Neural progenitor cell (in vitro differentiated cells): ENCODE results near the gene C11orf87. TPM values are rescaled to one million over a fixed set of nuclear protein-coding genes. Genes with fewer than 3 reads are reported as not detected.
A peak's percentile ranks its signal among the peaks of the same experiment; 100 is the strongest.

Experiments
- DNase-seq: peaks from one replicate; pipeline ENCODE4 v3.0.0-alpha.2; 2016; ENCODE audit warnings: low spot score
- H2AFZ ChIP-seq: fragments of 200-600 bp; sonication (generic); replicated peaks from 2 replicates; pipeline ENCODE4 v1.6.1; 2016; ENCODE audit warnings: antibody characterized with exemption
- H3F3A ChIP-seq: fragments of 200-600 bp; sonication (generic); 2 replicates; pipeline ENCODE4 v1.6.1; 2016; ENCODE audit warnings: antibody characterized with exemption, low read depth
- H3K27ac ChIP-seq: fragments of 200-600 bp; sonication (generic); 2 replicates; pipeline ENCODE4 v1.5.1; 2016; ENCODE audit warnings: mild to moderate bottlenecking
- H3K27me3 ChIP-seq: fragments of 200-600 bp; sonication (generic); 2 replicates; pipeline ENCODE4 v1.6.1; 2016; ENCODE audit warnings: mild to moderate bottlenecking, moderate library complexity
- H3K36me3 ChIP-seq: fragments of 200-600 bp; sonication (generic); 2 replicates; pipeline ENCODE4 v1.5.1; 2016
- H3K4me1 ChIP-seq: fragments of 200-600 bp; sonication (generic); 2 replicates; pipeline ENCODE4 v1.6.1; 2016; ENCODE audit warnings: mixed run types
- H3K4me2 ChIP-seq: fragments of 200-600 bp; sonication (generic); 2 replicates; pipeline ENCODE4 v1.6.1; 2016
- H3K4me3 ChIP-seq: fragments of 200-600 bp; sonication (generic); 2 replicates; pipeline ENCODE4 v1.5.1; 2016
- H3K79me2 ChIP-seq: fragments of 200-600 bp; sonication (generic); 2 replicates; pipeline ENCODE4 v1.6.1; 2016; ENCODE audit warnings: low read depth
- H3K9ac ChIP-seq: fragments of 200-600 bp; sonication (generic); 2 replicates; pipeline ENCODE4 v1.6.1; 2016
- H3K9me3 ChIP-seq: fragments of 200-600 bp; sonication (generic); 2 replicates; pipeline ENCODE4 v1.5.1; 2016; ENCODE audit warnings: low read depth
- H4K20me1 ChIP-seq: fragments of 200-600 bp; sonication (generic); 2 replicates; pipeline ENCODE4 v1.6.1; 2016; ENCODE audit warnings: low read depth
- H3K27ac Mint-ChIP-seq: 3 replicates; pipeline ENCODE4 v1.8.0; 2021; ENCODE audit warnings: mixed read lengths
- H3K27me3 Mint-ChIP-seq: 2 replicates; pipeline ENCODE4 v1.8.0; 2022; ENCODE audit warnings: low read depth, mild to moderate bottlenecking, inconsistent platforms, moderate library complexity, mixed read lengths; ENCODE audit not compliant: insufficient read depth
- H3K36me3 Mint-ChIP-seq: 3 replicates; pipeline ENCODE4 v1.8.0; 2021; ENCODE audit warnings: mixed read lengths
- H3K4me1 Mint-ChIP-seq: 3 replicates; pipeline ENCODE4 v1.8.0; 2021; ENCODE audit warnings: mixed read lengths
- H3K4me3 Mint-ChIP-seq: 3 replicates; pipeline ENCODE4 v1.8.0; 2021; ENCODE audit warnings: mild to moderate bottlenecking, moderate library complexity, mixed read lengths
- H3K9me3 Mint-ChIP-seq: 3 replicates; pipeline ENCODE4 v1.8.0; 2020; ENCODE audit warnings: mixed read lengths
- EZH2 ChIP-seq: fragments of 200-600 bp; sonication (generic); IDR thresholded peaks from 2 replicates; pipeline ENCODE4 v1.6.1; 2017; ENCODE audit warnings: antibody characterized with exemption, mild to moderate bottlenecking, moderate library complexity
- EZH2phosphoT487 ChIP-seq: fragments of 200-600 bp; sonication (generic); IDR thresholded peaks from 2 replicates; pipeline ENCODE4 v1.6.1; 2017; ENCODE audit warnings: antibody characterized with exemption
- total RNA-seq: library from RNA; depleted of rRNA; stranded (reverse); fragments of >200 nt; gene quantifications from 2 replicates; pipeline ENCODE4 v1.2.3, GENCODE V29; 2015; ENCODE audit warnings: low replicate concordance
- TF ChIP-seq, protein P1 (sequence below): fragments of 200-600 bp; sonication (generic); IDR thresholded peaks from 2 replicates; pipeline ENCODE4 v1.5.1; 2017; ENCODE audit warnings: antibody characterized with exemption, mild to moderate bottlenecking

The C11orf87 gene
- total RNA-seq, 1 donor from 2014 or later = not detected

DNA sequence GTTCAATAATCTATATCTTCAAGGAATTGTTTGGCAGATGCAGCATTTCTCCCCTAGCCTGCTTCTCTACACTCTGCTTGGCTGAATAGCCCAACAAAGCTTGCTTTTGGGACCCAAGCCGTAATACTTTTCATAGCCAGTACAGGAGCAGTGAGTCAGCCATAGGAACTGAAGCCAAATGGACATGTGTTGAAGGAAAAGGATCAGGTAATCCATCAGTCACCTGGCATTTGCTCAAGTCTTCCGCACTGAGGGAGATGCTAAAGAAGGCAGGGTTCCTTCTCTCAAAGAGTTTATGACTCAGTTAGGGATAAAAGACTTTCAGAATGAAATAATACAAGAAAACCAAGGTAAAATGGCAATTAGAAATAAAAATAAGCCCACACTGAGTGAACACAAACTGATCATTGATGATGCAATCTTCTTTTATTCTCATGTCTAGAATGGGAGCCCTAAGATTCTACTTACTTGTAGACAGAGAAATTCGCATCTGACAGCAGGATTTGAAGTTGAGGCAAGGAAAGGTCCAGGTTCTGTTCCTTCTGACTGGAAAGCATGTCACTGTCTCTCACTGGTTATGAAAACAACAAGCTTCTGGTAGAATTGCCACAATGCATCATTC, 13.2 kb downstream of the C11orf87 start:
- H3F3A ChIP-seq = no peaks in the 10 kb centered on the region
- H3K27ac ChIP-seq = no peak overlapping the region
- H3K27me3 ChIP-seq = peaks cover under 1% of the 10 kb centered on the region
- no peak for DNase-seq
- Mint-ChIP-seq H3K27me3 (peaks cover 2% of the 10 kb centered on the region), H3K4me1 (no peaks in the 10 kb centered on the region), H3K4me3 (no peak overlapping the region), H3K9me3 (no peaks in the 10 kb centered on the region), H3K36me3 (no peaks in the 10 kb centered on the region), H3K27ac (no peak overlapping the region)
- no peak overlapping the region for H2AFZ ChIP-seq
- H3K9me3 ChIP-seq = no peaks in the 10 kb centered on the region
- H3K9ac ChIP-seq = no peak overlapping the region
- H4K20me1 ChIP-seq = no peaks in the 10 kb centered on the region
- no peak for TF ChIP-seq EZH2phosphoT487
- no peak overlapping the region for H3K4me3 ChIP-seq
- no peaks in the 10 kb centered on the region for H3K36me3 ChIP-seq
- H3K79me2 ChIP-seq = no peaks in the 10 kb centered on the region
- H3K4me1 ChIP-seq = no peaks in the 10 kb centered on the region
- no peak overlapping the region for H3K4me2 ChIP-seq

- Mint-ChIP-seq H3K4me3 (no peak overlapping the region), H3K27ac (no peak overlapping the region), H3K9me3 (no peaks in the 10 kb centered on the region), H3K27me3 (peaks cover 6% of the 10 kb centered on the region), H3K4me1 (no peaks in the 10 kb centered on the region), H3K36me3 (no peaks in the 10 kb centered on the region)
- no peak overlapping the region for H3K4me2 ChIP-seq
- no peaks in the 10 kb centered on the region for H3K36me3 ChIP-seq
- H3K4me1 ChIP-seq = peaks cover 4% of the 10 kb centered on the region
- H3K4me3 ChIP-seq = no peak overlapping the region
- no peak for TF ChIP-seq EZH2
- no peak for TF ChIP-seq EZH2phosphoT487
- TF ChIP-seq, protein P1, sequence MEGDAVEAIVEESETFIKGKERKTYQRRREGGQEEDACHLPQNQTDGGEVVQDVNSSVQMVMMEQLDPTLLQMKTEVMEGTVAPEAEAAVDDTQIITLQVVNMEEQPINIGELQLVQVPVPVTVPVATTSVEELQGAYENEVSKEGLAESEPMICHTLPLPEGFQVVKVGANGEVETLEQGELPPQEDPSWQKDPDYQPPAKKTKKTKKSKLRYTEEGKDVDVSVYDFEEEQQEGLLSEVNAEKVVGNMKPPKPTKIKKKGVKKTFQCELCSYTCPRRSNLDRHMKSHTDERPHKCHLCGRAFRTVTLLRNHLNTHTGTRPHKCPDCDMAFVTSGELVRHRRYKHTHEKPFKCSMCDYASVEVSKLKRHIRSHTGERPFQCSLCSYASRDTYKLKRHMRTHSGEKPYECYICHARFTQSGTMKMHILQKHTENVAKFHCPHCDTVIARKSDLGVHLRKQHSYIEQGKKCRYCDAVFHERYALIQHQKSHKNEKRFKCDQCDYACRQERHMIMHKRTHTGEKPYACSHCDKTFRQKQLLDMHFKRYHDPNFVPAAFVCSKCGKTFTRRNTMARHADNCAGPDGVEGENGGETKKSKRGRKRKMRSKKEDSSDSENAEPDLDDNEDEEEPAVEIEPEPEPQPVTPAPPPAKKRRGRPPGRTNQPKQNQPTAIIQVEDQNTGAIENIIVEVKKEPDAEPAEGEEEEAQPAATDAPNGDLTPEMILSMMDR = no peak
- no peaks in the 10 kb centered on the region for H3K79me2 ChIP-seq
- no peak overlapping the region for H3K9ac ChIP-seq
- DNase-seq = no peak
- H3K27me3 ChIP-seq = no peaks in the 10 kb centered on the region
- no peaks in the 10 kb centered on the region for H3F3A ChIP-seq
- no peaks in the 10 kb centered on the region for H4K20me1 ChIP-seq
- no peaks in the 10 kb centered on the region for H3K9me3 ChIP-seq
- H3K27ac ChIP-seq = no peak overlapping the region
- H2AFZ ChIP-seq = no peak overlapping the region
Observed at GRCh38 chr11:109439684-109440083, 17.7 kb downstream of the C11orf87 start.

- TF ChIP-seq EZH2 (no peak), EZH2phosphoT487 (no peak)
- TF ChIP-seq, protein P1 = no peak
- H3K27ac Mint-ChIP-seq = no peak overlapping the region
- peak; percentile 25 for DNase-seq
- Histone ChIP-seq H2AFZ (no peak overlapping the region), H3K4me3 (no peak overlapping the region), H3F3A (no peaks in the 10 kb centered on the region), H3K4me1 (peaks cover 4% of the 10 kb centered on the region), H4K20me1 (no peaks in the 10 kb centered on the region), H3K79me2 (no peaks in the 10 kb centered on the region), H3K36me3 (no peaks in the 10 kb centered on the region), H3K9me3 (no peaks in the 10 kb centered on the region), H3K9ac (no peak overlapping the region), H3K27me3 (no peaks in the 10 kb centered on the region), H3K27ac (no peak overlapping the region), H3K4me2 (no peak overlapping the region)
- H3K4me3 Mint-ChIP-seq = no peak overlapping the region
- no peaks in the 10 kb centered on the region for H3K36me3 Mint-ChIP-seq
- no peaks in the 10 kb centered on the region for H3K9me3 Mint-ChIP-seq
- peaks cover 4% of the 10 kb centered on the region for H3K27me3 Mint-ChIP-seq
- H3K4me1 Mint-ChIP-seq = no peaks in the 10 kb centered on the region
Observed at GRCh38 chr11:109443052-109443451, 21.1 kb downstream of the C11orf87 start.

DNA sequence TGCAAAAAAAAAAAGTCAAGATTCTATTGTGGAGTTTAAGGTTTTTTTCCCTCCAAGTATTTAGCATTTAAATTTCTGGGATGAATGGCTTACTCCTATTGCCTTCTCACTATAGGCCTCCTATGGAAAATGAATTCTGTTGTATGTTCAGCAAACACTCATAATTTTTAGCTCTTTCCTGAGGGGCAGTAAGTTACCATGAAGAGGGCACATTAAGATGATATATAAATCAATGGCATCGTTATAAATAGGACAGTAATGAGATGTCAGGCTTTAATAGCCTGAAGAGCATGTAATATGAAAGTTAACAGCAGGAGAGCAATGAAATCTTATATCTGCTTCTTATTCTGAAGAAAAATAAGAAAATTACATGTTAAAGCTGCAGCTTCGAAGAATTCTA, 32.9 kb downstream of the C11orf87 start:
- no peaks in the 10 kb centered on the region for H3K9me3 ChIP-seq
- Mint-ChIP-seq H3K4me3 (no peak overlapping the region), H3K27ac (no peak overlapping the region), H3K36me3 (no peaks in the 10 kb centered on the region), H3K27me3 (peaks cover 2% of the 10 kb centered on the region), H3K4me1 (no peaks in the 10 kb centered on the region), H3K9me3 (no peaks in the 10 kb centered on the region)
- H3K79me2 ChIP-seq = no peaks in the 10 kb centered on the region
- no peak for DNase-seq
- H3K9ac ChIP-seq = no peak overlapping the region
- no peak overlapping the region for H2AFZ ChIP-seq
- H3K27me3 ChIP-seq = no peaks in the 10 kb centered on the region
- H3K4me3 ChIP-seq = no peak overlapping the region
- no peaks in the 10 kb centered on the region for H4K20me1 ChIP-seq
- no peak overlapping the region for H3K27ac ChIP-seq
- no peak overlapping the region for H3K4me2 ChIP-seq
- H3K36me3 ChIP-seq = no peaks in the 10 kb centered on the region
- TF ChIP-seq EZH2 (no peak), EZH2phosphoT487 (no peak)
- TF ChIP-seq, protein P1 = no peak
- H3F3A ChIP-seq = no peaks in the 10 kb centered on the region
- H3K4me1 ChIP-seq = no peaks in the 10 kb centered on the region
